A673 (cell line): ENCODE results near the gene ARTN.

Experiments
- EZH2 ChIP-seq: fragments of 200-600 bp; sonication (generic); IDR thresholded peaks from 2 replicates; pipeline ENCODE4 v1.6.1; 2017; ENCODE audit warnings: borderline replicate concordance, low read depth, mild to moderate bottlenecking, mixed read lengths, antibody characterized with exemption, low read length; ENCODE audit not compliant: poor library complexity, severe bottlenecking
- TF ChIP-seq, protein P1 (sequence below): fragments of 300-800, 200-600 bp; sonication (generic); conservative IDR thresholded peaks from 2 replicates; pipeline ENCODE4 v1.5.1; 2017; ENCODE audit warnings: low read depth, mild to moderate bottlenecking, antibody characterized with exemption, low read length, moderate library complexity, mixed read lengths

DNA sequence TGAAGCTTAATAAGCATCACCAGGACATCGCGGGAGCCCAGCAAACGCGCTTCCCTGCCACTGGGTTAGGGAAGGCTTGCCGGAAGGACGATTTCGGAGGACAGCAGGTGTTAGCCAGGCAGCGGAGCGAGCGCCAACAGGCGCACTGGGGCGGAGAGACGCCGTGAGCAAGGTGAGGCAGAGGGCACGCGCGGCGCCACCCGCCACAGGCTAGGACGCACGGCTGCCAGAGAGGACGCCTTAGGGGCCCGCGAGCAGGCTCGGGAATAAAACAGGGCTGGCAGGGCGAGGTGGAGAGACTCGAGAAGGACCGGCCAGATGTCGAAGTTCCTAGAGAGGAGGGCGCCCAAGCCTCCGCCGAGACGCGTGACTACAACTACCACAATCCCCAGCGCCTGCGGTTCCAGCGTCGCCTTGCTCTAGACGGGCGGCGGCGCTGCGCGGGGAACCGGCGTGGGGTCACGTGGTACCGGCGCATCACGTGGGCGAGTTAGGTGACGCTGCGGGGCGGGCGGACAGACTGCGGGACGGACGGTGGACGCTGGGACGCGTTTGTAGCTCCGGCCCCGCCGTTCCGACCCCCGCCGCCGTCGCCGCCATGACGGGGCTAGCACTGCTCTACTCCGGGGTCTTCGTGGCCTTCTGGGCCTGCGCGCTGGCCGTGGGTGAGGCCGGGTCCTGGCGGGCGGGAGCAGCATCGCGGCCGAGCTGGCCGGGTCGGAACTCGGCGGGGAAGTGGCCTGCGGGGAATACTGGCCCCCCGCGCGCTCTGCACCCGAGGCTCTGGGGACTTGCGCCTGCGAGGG is 41.0 kb downstream of the ARTN start, which contains the start of gene ATP6V0B:
- TF ChIP-seq EZH2: no peak
- TF ChIP-seq, protein P1, sequence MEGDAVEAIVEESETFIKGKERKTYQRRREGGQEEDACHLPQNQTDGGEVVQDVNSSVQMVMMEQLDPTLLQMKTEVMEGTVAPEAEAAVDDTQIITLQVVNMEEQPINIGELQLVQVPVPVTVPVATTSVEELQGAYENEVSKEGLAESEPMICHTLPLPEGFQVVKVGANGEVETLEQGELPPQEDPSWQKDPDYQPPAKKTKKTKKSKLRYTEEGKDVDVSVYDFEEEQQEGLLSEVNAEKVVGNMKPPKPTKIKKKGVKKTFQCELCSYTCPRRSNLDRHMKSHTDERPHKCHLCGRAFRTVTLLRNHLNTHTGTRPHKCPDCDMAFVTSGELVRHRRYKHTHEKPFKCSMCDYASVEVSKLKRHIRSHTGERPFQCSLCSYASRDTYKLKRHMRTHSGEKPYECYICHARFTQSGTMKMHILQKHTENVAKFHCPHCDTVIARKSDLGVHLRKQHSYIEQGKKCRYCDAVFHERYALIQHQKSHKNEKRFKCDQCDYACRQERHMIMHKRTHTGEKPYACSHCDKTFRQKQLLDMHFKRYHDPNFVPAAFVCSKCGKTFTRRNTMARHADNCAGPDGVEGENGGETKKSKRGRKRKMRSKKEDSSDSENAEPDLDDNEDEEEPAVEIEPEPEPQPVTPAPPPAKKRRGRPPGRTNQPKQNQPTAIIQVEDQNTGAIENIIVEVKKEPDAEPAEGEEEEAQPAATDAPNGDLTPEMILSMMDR: no peak; the same call in 1 of the 2 replicates
